HG03432 (cell line): ENCODE measurements around the gene PLVAP.

ENCODE experiments used
- ATAC-seq: cut with Tn5 transposase; IDR thresholded peaks from one replicate; pipeline ENCODE4 v1.9.1; 2021; ENCODE audit warnings: mild to moderate bottlenecking, moderate library complexity; ENCODE audit not compliant: unreplicated experiment

Gene PLVAP

GRCh38 chr19:17357724-17358123, 19.4 kb downstream of the PLVAP start:
- no peak for ATAC-seq

GRCh38 chr19:17357078-17357666, 20.0 kb downstream of the PLVAP start:
- ATAC-seq, result no peak

- no peak for ATAC-seq
These were observed 23.8 kb downstream of the PLVAP start for GRCh38 chr19:17353386-17353785.

GRCh38 chr19:17352608-17353280, 24.4 kb downstream of the PLVAP start:
- ATAC-seq, result no peak

GRCh38 chr19:17351815-17352435, 25.2 kb downstream of the PLVAP start:
- no peak for ATAC-seq

- ATAC-seq, result no peak
These were observed 28.4 kb downstream of the PLVAP start for GRCh38 chr19:17348700-17349099.

- ATAC-seq, result no peak
These were observed 29.3 kb downstream of the PLVAP start for GRCh38 chr19:17347877-17348276.

GRCh38 chr19:17347361-17347760, 29.8 kb downstream of the PLVAP start:
- no peak for ATAC-seq

GRCh38 chr19:17346109-17346671, 31.0 kb downstream of the PLVAP start:
- ATAC-seq, result no peak

GRCh38 chr19:17341845-17342244, 35.3 kb downstream of the PLVAP start:
- no peak for ATAC-seq

- no peak for ATAC-seq
These were observed 35.8 kb downstream of the PLVAP start for GRCh38 chr19:17341386-17341785.

- ATAC-seq, result no peak
These were observed 36.2 kb downstream of the PLVAP start for GRCh38 chr19:17340871-17341357.

GRCh38 chr19:17340302-17340870, 36.8 kb downstream of the PLVAP start:
- ATAC-seq, result no peak

GRCh38 chr19:17339088-17339741, 37.9 kb downstream of the PLVAP start:
- ATAC-seq, result no peak

GRCh38 chr19:17338433-17339078, 38.6 kb downstream of the PLVAP start:
- no peak for ATAC-seq

GRCh38 chr19:17337675-17338432, 39.3 kb downstream of the PLVAP start:
- ATAC-seq, result peak; percentile 6

GRCh38 chr19:17336872-17337674, 40.1 kb downstream of the PLVAP start, which contains the start of gene GTPBP3:
Gene GTPBP3, plus strand, starts transcription at chr19:17337553. Its CDS starts 59 bp downstream, at chr19:17337612.
- peak; percentile 64 for ATAC-seq

- ATAC-seq, result no peak
These were observed 41.6 kb downstream of the PLVAP start for GRCh38 chr19:17335575-17335974.
